ENCODE data around the gene EXOC3L1. TPM values are rescaled to one million over a fixed set of nuclear protein-coding genes. Genes with fewer than 3 reads are reported as not detected.

EXOC3L1 gene, protein sequence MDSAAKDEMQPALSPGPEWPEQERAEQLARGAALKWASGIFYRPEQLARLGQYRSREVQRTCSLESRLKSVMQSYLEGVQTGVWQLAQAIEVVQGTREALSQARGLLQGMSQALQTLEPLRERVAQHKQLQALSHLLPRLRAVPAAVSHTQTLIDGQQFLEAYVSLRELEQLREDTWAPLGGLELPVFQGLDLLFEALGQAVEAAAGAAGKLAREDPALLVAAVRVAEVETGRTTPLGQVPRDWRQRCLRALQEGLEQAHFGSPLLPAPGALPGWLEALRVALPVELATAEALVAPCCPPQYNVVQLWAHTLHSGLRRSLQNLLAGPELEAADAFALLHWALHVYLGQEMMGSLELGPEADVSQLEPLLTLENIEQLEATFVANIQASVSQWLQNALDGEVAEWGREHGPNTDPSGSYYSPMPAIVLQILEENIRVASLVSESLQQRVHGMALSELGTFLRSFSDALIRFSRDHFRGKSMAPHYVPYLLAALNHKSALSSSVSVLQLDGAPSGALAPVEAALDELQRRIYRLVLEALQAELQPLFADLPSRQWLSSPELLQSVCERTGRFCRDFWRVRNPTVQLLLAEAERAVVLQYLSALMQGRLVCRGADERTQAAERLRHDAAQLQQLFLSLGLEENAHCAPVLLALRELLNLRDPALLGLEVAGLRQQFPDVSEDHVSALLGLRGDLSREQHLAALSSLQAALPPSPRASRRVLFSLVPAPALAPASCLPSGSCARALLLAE
- 10 to 100 TPM in 3 of 12 donors, 1 to 10 TPM in 8, not detected in 1; 5.7 to 13.6 (median 8.1) TPM for polyA plus RNA-seq (ENCODE audit: insufficient read length in 12 of 12)
- long read RNA-seq, donor 1 = 0 reads
- long read RNA-seq, donor 2 = 0 reads
- long read RNA-seq, donor 3 = 0 reads
- long read RNA-seq, donor 4 = 0 reads
- long read RNA-seq, donor 5 = 0 reads
- long read RNA-seq, donor 6 = 0 reads
- long read RNA-seq, donor 7, partial matches to known transcripts = 0 of 1 reads
- long read RNA-seq, donor 7, other reads (novel, unspliced or antisense) = 0 of 1 reads
- long read RNA-seq, donor 8, partial matches to known transcripts = 0 of 1 reads
- long read RNA-seq, donor 8, other reads (novel, unspliced or antisense) = 0 of 1 reads
- long read RNA-seq, donor 9 = 0 reads
- long read RNA-seq, donor 10 = 0 reads
- long read RNA-seq, donor 11 = 0 reads

DNA sequence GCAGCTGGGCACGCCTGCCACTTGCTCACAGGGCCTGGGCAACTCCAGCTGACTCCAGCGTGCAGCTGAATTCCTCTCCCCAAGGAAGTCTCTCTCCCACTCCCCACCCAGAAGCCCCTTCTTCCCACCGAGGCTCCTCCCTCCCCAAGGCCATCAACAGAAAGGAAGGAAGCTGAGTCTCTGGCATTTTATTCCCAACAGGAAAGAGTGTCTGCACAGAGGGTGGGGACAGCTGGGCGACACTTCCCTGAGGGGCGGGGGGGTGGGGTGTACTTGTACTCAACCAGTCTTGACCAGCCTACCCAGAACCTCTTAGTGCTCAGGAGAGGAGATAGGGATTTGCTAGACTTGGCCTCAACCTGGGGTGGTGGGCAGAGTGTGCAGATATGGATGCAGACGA is at the start of gene EXOC3L1:
EXOC3L1 (minus strand) TSS at position 96 of the 400 bp plus-strand sequence. CDS start 460 bp downstream, outside the sequence.
- no peak for DNase-seq

DNA sequence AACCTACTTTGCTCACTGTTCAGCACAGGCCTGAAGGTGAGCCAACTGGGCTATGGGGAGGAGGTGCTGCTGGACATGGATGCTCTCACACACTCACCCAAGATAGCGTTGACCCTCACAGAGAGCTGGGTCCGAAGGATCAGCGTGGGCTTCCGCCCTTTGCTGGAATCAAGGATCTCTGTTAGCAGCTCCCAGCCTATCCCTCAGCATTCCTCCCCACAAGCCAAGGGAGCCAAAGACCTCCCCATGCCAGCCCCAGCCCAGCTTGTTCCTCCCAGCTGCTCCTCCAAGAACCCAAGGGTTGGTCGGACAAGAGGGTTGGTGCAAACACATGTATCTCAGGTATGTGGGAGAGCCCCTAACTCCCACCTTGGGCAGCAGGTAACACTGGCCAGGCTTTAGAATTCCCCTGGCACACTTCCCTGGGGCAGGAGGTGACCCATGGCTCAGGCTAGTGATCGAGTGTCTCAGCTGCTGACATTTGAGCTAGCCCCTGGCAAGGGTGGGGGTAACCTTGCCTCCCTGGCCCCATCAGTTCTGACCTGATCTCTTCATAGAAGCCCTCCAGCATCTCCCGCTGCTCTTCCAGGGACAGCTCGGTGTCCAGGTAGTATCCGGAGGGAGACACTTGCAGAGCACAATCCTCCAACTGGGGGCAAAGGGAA is 49.0 kb upstream of the EXOC3L1 start:
- no peak for DNase-seq

DNA sequence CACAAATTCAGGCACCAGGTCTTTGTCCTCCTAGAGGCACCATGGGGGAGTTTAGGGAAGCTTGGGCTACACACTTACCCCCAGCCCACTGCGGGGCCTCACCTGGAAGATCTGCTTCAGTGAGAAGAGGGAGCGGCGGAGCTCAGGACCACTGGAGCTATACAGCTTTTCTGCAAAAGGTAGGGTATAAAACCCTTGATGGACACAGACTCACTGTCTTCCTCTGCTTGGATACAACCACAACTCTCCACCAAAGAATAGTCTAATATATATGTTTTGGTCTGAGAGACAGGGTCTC is 48.3 kb upstream of the EXOC3L1 start:
- DNase-seq = no peak

DNA sequence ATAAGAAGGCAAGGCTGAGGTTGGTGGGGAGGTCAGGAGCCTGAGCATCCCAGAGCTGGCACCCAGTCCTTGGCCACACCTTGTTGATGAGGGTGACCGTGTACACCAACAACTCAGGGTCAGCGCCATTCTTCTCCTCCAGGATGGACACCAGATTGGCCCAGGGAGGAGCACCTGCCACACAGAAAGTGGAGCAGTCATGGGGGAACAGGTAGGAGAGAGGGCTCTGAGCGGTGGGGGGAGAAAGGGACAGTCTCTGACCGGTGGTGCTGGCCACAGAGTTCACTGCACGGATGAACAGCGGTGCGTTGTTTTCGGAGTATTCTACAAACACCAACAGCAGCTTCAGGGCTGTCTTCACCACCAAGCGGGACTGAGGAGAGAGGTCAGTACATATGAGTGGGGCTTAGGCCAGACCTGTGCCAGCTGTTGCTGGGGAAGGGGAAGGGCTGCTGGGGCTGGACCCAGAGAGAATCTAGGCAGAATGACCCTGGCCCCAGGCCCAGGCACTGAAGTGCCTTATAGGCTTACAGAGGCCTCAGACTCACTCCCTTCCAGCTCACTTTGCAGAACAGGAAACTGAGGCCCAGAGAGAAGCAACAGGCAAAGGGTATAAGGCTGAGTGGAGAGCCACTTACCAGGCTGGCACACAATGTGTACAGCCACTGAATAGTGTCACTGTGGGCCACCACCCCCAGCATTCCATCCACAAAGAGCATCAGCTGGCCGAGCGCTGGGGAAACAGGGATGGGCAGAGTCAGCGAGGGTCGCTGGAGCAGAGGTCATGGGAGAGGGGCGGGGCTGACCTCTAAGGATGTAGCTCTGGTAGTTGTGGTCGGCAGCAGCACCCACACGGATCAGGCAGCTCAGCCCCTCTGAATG is 47.7 kb upstream of the EXOC3L1 start:
- no peak for DNase-seq

DNA sequence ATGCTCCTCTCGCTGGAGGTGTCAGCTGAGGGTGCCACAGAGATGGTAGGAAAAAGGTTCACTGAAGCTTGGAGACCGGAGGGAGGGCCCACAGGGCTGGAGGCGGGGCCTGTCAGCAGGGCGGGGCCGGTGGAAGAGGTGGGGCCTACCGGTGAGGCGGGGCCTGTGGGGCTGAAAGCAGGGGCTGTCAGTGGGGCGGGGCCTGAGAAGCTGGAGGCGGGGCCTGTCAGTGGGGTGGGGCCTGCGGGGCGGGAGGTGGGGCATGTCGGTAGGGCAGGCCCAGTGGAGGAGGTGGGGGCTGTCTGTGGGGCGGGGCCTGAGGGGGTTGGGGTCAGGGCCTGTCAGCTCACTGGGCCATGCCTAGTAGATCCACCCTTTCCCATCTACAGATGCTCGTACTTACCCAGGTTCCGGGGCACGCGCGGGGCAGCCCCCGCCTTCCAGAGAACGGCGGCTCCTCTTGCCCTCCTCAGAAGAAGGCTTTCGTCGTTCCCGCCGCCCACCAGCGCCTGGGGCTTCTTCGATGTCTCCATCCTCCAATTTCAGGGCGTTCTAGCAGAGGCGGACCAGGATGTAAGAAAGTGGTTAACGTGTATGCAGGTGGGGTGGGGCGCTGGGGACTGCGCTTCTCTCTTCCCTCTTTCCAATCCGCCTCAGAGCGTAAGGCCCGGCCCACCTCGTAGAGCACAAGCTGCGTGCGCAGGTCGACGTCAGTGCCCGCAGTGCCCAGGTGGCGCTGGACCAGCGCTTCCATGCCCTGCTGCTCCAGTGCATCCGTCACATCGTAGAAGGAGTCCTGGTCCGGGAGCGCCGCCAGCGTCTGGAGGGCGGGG is 46.8 kb upstream of the EXOC3L1 start:
- DNase-seq = no peak

DNA sequence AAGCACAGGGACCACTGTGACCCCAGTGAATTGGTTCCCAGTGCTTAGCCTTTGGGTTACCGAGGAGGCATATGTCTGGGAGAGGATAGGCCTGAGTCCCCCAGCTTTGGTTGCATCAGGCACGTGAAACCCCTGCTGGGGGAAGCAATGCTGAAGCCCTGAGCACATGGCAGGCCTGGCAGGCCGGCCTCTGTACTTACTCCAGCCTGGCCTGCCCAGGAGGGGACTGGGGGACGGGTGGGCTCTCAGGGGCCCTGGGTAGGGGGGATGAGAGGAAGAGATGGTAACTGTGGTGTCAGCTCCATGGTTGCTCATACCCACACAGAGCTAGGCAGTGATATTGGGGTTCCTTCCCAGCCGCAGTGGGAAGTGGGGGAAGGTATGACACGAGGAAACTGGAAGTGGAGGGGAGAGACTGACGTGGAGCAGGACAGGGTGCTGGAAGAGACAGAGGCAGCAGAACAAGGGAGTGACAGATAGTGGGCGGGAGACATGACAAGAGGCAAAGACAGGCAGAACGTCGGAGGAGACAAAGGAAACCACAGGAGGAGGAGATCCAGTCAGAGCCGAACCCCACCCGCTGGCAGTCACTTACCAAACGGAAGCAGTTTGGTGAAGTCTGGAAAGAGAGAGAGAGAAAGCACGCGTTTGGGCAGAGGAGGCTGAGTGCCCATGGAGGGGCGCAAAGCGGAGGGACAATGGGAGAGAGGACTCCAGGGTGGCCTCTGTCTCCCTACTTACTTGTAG is 46.1 kb upstream of the EXOC3L1 start:
- DNase-seq = no peak

DNA sequence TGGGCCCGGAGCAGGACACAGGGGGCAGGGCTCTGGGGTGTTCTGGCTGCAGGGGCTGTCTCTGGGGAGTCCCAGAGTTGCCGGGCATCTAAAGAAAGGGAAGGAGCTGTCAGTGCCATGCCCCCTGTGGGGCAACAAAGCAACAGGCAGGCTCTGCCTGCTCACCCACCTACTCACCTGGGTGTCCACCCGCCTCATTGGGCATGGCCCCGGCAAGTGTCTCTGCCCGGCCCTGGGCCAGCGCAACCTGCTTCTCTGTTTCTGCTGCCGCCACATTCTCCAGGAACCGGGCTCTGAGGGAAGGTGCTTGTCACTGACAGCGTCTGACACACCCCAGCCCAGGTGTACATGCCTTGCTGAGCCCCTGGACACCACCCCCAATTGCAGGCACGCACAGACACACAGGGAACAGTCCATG is 44.3 kb upstream of the EXOC3L1 start:
- DNase-seq = no peak

DNA sequence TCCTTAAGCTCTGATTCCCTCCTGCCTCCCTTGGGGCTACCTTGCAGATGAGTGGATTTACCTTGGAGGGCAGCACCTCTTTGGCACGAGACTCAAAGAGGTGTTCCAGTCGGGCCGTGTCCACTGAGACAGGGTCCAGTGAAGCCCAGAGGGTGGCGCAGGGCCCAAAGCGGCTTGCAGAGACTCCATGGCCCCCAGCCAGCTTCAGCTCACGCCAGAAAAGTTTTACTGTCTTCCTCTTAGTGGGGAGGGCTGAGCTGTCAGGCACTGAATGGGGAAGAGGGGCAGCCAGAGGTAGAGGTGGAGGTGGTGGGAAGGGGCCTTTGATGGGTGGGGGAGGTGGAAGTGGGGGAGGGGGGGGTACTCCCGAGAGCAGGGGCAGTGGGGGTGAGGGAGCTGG is 43.7 kb upstream of the EXOC3L1 start:
- no peak for DNase-seq

DNA sequence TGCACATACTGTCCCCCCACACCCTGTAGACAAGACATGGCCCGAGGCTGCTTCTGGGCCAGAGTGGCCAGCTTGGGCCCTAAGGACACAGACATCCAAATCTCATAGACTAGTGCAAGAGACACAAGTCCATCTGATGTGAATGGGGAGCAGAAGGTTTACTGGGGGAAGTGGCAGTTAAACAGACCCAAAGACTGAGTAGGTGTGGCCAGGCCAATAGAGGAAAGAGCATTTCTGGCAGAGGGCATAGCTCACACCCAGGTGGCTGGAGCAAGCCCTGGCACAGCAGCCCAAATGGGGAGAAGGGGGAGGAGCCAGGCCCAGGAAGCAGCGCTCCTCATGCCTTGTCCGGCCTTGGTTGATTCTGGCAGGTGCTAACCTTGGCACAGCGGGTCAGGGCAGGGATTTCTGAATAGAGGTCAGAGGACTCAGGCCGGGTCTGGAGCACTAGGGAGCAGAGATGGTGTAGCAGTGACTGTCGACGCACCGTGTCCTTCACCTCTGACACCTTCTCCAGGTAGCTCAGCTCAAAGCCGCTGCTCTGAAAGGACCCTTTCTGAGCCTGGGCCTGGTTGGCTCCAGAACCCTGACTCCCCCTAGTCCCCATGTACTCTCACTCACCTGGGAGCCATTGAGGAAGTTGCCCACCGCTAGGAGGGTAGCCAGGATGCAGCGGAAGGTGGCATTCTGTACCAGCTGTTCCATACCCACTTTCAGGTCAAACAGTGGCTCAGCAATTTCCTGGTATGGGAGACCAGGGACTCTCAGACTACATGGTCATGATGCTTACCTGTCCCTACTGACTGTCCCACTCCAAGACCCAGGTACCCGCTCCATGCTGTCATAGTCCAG is 41.1 kb upstream of the EXOC3L1 start:
- DNase-seq = no peak

DNA sequence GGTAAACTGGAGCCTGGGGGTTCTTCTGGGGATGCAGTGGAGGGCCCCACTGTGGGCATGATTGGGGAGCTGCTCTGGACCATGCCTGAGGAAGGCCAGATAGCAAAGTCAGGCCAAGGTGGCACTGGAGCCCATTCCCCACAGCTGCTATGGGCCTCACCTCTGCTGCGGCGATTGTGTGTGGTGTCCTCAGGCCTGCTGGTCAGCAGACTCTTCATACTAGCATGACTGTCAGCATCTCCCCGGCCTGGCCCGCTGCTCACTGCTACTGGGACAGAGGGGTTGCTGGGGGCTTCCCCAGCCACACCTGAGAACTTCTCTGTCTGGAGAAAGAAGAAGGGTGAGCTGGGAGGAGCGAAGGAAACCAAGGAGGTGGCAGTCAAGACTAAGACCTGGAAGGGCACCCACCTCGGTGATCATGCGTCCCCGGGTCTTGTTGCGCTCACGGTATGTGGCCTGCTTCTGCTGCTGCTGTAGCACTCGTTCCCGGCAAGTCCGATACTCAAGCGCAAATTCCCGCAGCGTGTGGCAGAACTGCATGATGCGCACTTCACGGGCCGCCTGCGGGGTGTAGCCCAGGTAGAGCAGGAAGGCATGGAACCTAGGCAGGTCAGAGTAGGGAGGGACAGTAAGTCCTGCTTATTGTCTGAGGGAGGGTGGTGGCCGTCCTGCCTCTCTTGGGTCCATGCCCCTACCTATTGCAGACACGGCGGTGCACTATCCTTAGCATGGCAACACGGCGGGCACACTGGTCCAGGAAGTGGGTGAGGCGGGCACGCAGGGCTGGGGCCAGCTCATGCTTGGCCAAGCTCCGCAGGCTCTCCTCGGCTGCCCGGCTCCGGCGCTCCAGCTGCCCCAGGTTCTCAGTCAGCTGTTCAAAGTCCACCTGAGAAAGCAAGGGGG is 40.2 kb upstream of the EXOC3L1 start:
- DNase-seq = no peak

DNA sequence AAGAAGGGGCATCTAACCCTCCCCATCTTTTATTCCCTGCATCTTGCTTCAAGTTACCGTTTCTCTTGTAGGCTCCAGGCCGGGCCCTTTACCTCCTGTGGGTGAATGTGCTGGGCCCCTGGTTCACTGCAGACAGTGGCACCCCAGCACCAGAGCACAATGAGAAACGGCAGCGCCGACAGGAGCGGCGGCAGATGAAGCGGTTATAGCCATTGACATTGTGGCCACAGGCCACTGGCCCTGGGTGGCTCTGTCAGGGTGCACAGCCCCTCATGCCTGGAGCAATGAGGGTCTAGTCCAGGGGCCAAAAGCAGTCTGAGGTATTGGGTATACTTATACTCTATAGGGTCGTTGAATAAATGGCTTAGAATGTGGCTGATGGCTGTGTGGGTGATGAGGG is 39.0 kb upstream of the EXOC3L1 start:
- no peak for DNase-seq

DNA sequence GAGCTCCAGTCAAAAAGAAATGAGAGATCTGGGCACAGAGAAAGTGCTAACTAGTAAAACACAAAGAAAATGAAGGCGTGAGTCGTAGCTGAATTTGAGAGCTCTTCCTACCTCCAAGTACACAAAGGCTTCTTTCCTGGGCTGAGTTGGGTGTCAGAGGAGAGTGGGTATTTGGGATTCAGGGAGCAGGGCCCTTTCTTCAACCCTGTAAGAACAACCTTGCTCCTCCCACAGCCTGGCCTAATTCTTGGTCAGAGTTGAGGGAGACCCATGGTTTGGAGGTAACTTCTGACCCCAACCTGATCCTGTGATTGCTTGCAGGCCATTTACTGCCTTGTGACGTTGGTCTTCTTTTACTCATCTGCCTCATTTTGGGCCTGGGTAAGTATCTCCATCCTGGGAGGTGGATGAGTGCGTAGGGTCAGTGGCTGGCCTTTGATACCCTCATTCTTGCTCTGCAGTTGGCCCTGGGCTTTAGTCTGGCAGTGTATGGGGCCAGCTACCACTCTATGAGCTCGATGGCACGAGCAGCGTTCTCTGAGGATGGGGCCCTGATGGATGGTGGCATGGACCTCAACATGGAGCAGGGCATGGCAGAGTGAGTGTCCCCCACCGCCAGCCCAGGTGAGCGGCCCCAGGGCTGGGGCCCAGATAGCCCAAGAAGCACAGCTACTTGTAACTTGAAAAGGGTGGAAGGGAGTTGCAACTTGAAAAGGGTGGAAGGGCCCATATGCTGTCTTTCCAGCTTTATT is 38.3 kb upstream of the EXOC3L1 start:
- no peak for DNase-seq

DNA sequence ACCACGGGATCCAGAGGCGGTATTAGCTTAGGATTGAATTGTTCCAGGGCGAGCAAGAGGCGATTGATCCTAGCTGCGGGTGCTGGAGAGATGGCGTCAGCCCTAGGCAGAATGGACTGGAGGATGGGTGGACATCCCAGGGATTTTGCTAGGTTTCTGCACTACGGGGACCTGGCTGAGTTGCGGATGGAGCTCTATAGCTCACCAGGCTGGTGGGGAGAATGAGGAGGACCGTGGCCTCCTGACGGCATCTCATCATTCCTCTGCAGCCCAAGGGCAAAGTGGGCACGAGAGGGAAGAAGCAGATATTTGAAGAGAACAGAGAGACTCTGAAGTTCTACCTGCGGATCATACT is 37.6 kb upstream of the EXOC3L1 start:
- DNase-seq = no peak

DNA sequence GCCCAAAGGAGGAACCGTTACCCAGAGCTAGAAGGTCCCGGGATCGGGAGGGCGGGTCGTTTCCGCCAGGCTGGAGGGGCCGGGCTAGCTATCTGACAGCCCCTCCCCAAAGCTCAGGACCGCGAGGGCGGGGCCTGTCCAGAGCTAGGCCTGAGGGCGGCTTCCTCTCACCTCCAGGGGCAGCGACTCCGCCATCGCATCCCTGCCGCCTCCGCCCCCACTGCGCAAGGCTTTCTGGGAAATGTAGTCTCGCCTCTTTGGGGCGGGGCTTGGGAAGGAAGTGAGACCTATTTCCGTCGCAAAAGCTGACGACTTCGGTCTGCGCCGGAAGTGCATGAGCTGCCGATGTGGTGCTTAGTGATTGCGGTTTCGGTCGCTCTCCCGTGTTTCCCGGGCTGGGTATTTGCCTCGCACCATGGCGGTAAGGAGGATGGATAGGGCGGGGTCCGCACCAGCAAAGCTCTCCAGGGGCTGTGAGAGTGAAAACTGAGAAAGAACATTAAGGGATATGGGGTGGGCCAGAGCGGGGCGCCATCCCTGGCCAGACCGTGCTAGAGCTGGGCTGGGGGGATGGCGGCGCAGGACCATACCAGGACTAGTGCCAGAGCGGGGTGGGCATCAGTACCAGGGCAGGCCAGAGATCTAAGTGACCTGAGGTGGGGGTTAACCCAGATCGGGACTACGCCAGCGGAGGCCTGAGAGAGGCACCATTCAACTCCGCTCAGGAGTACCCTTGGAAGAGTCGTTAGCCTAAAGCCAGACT is 37.0 kb upstream of the EXOC3L1 start, which contains the start of gene TMEM208:
TMEM208 (plus strand) TSS at position 327 of the 763 bp plus-strand sequence; CDS start at position 416, 89 bp downstream.
- peak; percentile 99 for DNase-seq

DNA sequence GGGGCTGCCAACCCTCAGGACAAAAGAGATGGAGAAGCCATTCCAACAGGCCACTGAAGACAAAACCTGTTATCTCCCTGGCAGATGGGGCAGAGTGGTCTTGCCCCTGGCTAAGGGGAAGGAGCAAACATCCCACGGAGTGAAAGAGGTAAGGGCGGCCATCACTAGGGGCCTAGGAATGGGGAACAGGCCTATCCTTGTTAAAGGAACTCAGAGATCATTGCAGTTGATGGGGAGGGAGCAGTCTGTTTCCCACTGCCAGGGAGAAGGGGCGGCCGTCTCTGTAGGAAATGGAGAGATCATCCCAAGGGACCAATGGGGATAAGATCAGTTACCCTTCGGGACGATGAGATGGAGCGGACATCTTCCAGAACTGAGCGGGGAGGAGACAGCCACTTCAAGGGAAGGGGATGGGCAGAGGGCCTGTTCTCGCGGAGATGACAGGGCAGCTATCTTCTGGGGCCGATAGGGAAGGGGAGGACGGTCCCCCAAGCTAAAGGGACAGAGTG is 36.4 kb upstream of the EXOC3L1 start:
- no peak for DNase-seq

Data from muscle of arm (tissue), 14 donors.